Esophagus mucosa (tissue), 1 donor: ENCODE measurements around the gene ZNF296. TPM values are rescaled to one million over a fixed set of nuclear protein-coding genes. Genes with fewer than 3 reads are reported as not detected.
A peak's percentile ranks its signal among the peaks of the same experiment; 100 is the strongest.

Source experiments
- ATAC-seq: fragments of 200-7000 bp; cut with Tn5 transposase; one replicate; pipeline ENCODE4 v1.9.1; 2020
- total RNA-seq: library from RNA; stranded (reverse); gene quantifications from one replicate; pipeline ENCODE4 v1.2.4, GENCODE V29; 2023
- donor health status: DM: yes; HTN: yes; CAD: no.

The ZNF296 gene
- total RNA-seq, 1 donor from 2014 or later, result 8.1 TPM

DNA sequence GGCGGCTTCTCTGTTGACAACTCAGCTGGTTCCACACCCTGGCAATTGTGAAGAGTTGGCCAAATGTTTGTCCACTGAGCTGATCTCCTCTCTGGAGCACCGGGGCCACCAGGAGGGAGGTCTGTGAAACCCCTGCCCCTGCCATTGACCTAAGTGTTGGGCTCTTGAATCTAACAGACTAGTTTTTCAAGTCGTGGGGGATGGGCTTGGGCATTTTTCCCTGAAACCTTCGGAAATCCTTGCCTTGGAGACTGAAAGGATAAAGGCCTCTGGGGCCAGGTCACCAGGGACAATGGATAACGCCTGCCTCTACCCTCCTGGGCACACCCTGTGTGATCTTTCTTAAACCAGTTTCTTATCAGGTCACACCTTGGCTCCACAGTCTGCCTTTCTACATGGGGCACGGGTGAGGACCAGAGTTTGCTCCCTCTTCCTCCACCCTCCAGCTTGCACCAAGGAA, 3.7 kb upstream of the ZNF296 start:
- no peak for ATAC-seq

DNA sequence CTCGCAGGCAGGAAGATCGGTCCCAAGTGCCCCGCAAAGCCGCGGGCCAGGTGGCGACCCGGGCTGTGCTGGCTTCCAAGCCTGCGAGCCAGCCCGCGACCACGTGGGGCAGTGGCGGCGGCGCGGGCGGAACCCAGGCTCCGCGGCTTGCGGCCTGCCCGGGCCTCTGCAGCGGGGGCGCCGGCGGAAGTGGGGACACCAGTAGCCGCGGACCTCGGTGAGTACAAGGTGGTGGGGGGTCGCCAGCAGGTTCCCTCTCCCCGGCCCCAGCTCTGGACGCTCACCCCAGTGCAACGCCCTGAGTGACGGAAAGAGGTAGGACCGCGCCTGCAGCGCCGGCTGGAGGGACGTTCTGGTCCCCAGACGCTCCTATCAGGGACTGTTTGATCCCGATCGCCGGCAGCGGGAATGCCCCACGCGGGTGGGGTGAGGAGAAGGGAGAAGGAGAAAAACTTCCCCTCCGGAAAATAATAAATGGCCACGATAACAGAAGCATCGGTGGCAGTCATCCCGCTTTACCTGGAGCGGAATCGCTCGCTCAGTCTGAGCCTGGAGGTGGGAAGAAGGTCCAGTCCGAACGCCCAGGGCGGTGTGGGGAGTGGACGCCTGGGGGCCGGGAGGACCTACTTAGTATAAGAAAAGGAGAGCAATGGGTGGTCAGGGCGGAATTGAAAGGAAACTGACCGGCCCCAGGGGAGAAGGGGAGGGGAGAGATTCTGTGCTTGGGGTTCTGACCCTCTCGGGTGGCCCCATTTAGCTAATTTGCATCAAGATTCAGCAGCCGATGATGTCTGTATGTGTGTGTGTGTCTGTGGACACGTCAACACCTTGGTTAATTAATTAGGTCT, 3.0 kb upstream of the ZNF296 start, which contains the start of gene GEMIN7:
Gene GEMIN7, plus strand, starts transcription at position 198 of the 848 bp plus-strand sequence. CDS start 10,855 bp downstream, outside the sequence.
- peak; percentile 53 for ATAC-seq

- ATAC-seq, result no peak
Observed at GRCh38 chr19:45078390-45079062, 2.2 kb upstream of the ZNF296 start.

- no peak for ATAC-seq
Observed at GRCh38 chr19:45076851-45077730, 813 bp upstream of the ZNF296 start.

GRCh38 chr19:45075301-45076028, 813 bp downstream of the ZNF296 start:
- ATAC-seq, result peak; percentile 73

- no peak for ATAC-seq
Observed at GRCh38 chr19:45074744-45075300, 1.5 kb downstream of the ZNF296 start.

GRCh38 chr19:45071969-45072790, 4.1 kb downstream of the ZNF296 start:
- ATAC-seq, result no peak

DNA sequence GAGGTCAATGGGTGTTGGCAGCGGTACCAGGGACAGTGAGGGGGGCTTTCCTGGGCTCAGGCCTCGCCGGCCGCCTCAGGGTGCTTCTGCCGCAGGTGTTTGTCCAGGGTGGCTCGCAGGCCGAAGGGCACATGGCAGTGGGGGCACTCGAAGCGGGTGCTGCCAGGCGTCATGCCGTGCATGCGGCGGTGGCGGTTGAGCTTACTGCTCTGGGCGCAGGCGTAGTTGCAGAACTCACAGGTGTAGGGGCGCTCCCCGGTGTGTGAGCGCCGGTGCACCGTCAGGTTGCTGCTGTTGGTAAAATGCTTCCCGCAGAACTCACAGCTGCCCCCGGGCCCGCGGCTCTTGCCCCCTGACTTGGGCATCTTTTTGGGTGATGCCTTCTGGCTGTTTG, 4.7 kb downstream of the ZNF296 start:
- ATAC-seq, result peak; percentile 8

GRCh38 chr19:45070861-45071544, 5.3 kb downstream of the ZNF296 start:
- ATAC-seq, result peak; percentile 58

DNA sequence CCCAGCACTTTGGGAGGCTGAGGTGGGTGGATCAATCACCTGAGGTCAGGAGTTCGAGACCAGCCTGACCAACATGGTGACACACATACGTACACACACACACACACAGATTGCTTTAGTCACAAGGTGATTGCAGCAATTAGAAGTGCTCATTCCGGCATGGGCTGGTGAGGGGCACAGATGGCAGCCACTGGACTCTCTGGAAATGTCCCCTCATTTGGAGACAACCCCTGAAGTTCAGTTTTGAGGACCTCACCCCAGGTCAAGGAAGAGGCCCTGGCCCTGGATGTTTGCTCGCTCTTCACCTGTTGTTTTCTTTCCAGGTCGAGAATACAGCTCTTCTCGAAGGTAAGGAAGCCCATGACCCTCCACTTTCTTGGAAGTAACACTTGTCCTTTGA, 6.1 kb downstream of the ZNF296 start:
- no peak for ATAC-seq

GRCh38 chr19:45069056-45069455, 7.2 kb downstream of the ZNF296 start:
- ATAC-seq, result peak; percentile 74

DNA sequence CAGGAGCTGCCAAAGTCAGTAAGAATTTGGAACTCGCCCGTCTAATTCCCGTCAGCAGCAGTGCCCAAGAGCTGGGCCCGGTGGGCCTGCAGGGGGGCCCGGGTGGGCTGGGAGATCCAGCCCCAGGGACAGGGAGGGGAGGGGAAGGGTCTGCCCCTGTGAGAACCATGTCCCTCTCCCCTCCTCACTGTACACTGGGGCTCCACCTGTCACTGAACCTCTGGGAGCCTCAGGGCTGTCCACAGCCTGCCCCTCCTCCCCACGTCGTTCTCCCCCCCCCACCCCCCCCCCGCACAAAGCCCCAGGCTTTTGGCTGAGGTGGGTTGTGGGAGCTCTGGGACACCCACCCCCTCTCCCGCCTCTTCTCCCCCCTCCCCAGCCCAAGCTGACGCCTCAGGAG, 8.2 kb downstream of the ZNF296 start:
- no peak for ATAC-seq

DNA sequence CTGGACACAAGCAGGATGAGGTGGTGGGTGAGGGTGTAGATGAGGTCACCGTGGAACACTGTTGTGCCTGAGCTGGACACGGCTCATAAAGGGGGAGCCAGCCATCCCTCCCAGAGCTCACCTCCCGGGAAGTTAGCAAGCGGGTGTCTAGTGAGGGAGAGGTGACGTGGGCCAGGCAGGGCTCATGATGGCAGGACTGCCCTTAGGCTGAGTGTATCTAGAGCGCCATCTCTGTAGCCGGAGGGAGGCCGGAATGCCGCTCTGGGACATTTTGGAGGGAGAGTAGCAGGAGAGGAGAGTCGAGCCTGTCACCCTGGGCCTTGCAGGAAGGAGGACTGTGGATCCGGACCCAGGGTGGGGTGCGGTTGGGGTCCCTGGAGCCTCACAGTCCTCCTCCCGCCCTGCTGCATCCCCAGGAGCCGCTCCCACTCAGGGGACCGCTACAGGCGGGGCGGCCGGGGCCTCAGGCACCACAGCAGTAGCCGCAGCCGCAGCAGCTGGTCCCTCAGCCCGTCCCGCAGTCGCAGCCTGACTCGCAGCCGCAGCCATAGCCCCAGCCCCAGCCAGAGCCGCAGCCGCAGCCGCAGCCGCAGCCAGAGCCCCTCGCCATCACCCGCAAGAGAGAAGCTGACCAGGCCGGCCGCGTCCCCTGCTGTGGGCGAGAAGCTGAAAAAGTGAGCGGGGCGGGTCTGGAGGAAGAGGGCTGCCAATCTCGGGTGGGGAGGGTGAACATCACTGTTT, 9.2 kb downstream of the ZNF296 start:
- ATAC-seq, result no peak

DNA sequence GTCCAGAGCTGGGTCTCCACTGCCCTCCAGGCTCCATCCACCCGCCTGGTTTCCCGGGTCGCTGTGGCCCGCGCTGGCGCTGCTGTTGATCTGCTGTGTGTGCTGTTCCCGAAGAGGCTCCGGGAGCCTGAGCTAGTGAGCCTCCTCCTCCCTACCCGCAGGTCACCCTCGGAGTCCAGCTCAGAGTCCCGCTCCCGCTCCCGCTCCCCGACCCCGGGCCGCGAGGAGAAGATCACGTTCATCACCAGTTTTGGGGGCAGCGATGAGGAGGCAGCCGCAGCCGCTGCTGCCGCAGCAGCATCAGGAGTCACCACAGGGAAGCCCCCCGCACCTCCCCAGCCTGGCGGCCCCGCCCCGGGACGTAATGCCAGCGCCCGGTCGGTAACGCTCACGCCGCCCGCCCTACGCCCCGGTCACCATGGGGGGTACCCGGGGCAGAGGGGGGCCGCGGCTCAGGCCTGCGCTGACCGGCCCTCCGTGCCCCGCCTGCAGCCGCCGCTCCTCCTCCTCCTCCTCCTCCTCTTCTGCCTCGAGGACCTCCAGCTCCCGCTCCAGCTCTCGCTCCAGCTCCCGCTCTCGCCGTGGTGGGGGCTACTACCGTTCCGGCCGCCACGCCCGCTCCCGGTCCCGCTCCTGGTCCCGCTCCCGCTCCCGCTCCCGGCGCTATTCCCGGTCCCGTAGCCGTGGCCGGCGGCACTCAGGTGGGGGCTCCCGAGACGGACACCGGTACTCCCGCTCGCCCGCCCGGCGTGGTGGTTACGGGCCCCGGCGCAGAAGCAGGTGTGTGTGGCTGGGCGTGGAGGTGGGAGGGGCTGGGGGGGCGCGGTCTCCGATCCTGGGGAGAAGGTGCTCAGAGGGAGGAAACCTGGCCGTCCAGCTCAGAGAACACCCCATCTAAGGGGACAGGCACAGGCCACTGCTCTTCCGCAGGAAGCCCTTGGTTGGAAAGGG, 12.2 kb downstream of the ZNF296 start:
- no peak for ATAC-seq

DNA sequence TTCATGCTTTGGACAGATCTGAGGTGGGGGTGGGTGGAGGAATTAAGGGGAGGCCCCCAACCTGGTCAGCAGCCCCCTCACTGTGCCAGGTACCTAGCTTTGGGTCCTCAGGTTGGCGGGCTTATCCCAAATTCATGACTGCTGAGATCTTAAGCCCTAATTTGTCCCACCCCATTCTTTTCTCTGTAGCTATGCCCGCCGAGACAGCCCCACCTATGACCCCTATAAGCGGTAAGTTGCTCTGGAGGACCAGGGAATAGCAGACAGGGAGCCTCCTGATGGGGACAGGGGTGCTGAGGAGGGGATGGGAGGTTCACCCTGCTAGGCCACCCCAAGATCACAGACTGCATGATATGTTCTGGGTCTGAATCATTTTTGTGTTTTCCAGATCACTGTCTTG, 14.3 kb downstream of the ZNF296 start:
- no peak for ATAC-seq

DNA sequence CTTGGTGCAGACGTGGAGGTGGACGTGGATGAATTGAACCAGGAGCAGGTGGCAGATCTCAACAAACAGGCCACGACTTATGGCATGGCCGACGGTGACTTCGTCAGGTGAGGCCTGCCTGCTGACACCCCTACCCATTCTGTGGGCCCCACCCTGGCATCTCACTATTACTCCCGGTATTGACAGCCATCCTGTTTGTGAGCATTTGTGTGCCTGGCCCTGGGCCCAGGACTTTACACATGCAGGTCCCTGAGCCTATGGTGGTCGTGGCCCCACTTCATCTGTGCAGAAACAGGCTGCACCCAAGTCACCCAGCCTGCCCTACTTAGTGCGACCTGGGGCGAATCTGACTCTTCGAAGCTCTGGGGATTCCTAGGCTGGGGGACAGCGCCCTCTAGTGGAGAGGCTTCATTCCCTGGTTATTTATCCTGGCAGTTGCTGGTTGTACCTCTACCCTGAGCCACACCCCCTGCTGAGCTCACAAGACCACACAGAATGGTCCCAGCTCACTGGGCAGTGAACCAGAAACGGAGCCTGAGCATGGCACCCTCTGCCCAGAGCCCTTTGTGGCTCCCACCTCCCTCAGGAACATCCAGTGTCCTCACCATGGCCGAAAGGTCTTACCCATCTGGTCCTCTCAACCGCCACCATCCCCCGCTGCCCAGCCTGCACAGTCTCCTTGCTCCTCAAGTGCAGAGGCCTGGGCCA, 16.9 kb downstream of the ZNF296 start:
- ATAC-seq, result peak; percentile 80

DNA sequence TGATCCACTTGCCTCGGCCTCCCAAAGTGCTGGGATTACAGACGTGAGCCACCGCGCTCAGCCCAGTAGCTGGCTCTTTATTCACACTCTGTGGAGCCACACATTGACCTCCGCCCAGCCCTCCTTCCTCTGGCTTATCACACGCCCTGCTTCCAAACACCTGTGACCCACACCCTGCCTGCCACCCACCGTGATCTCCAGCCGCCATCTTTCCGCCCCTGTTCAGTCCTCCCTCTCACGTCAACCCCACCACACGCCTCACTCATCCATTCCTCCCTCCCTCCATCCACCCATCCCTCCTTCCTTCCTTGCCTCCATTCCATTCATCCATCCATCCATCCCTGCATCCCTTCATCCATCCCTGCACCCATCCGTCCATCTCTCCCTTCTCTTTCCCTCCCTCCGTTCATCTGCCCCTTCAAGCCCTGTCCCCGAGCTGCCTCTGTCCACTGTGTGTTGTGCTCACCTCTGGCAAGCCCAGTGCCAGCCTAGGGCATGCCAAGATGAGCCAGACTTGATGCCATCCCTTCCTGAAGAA, 17.6 kb downstream of the ZNF296 start:
- ATAC-seq, result no peak
